Measurements from ENCODE around the gene NOL7.

- TF ChIP-seq CTCF (IDR thresholded peaks at IDR 0.05 in 2 of 3, conservative IDR thresholded peaks at IDR 0.05 in 1 of 3; ENCODE audit: borderline replicate concordance in 1 of 3, insufficient read depth in 1 of 3, low read depth in 2 of 3, low read length in 2 of 3) (no peak), ZFX (IDR thresholded peaks at IDR 0.05) (no peak), POLR2A (IDR thresholded peaks at IDR 0.05; ENCODE audit: borderline replicate concordance, extremely low read depth, insufficient read depth, insufficient read length) (no peak), TCF7L2 (IDR thresholded peaks at IDR 0.05; ENCODE audit: borderline replicate concordance, extremely low read depth, insufficient read depth, insufficient read length) (no peak), ATF3 (IDR thresholded peaks at IDR 0.05) (no peak), SIN3A (IDR thresholded peaks at IDR 0.05; ENCODE audit: low read depth) (no peak)
These were observed 11.0 kb upstream of the NOL7 start for GRCh38 chr6:13604135-13604534.
